IMR-90 (cell line): ENCODE results near the gene CNP.

Experiments used
- CEBPB ChIP-seq: IDR thresholded peaks from 2 replicates; pipeline ENCODE4 v1.6.1; 2012; ENCODE audit warnings: low read depth, low read length, improper control_type of control experiment
- CHD1 ChIP-seq: IDR thresholded peaks from 2 replicates; pipeline ENCODE4 v1.6.1; 2012; ENCODE audit warnings: low read depth, low read length, improper control_type of control experiment
- MAFK ChIP-seq: IDR thresholded peaks from 2 replicates; pipeline ENCODE4 v1.6.1; 2012; ENCODE audit warnings: low read depth, low read length, improper control_type of control experiment
- MAZ ChIP-seq: IDR thresholded peaks from 2 replicates; pipeline ENCODE4 v1.6.1; 2012; ENCODE audit warnings: low read depth, mild to moderate bottlenecking, low read length, improper control_type of control experiment, moderate library complexity, borderline replicate concordance
- MXI1 ChIP-seq: IDR thresholded peaks from 2 replicates; pipeline ENCODE4 v1.6.1; 2012; ENCODE audit warnings: low read depth, mild to moderate bottlenecking, low read length, moderate library complexity, borderline replicate concordance
- POLR2A ChIP-seq: IDR thresholded peaks from 2 replicates; pipeline ENCODE4 v1.6.1; 2012; ENCODE audit warnings: mild to moderate bottlenecking, low read depth, low read length
- RAD21 ChIP-seq: IDR thresholded peaks from 2 replicates; pipeline ENCODE4 v1.6.1; 2012; ENCODE audit warnings: low read length, improper control_type of control experiment
- RFX5 ChIP-seq: IDR thresholded peaks from 2 replicates; pipeline ENCODE4 v1.8.0; 2012; ENCODE audit warnings: low read depth, mild to moderate bottlenecking, low read length, moderate library complexity
- TF ChIP-seq, protein P1 (sequence below): conservative IDR thresholded peaks from 2 replicates; pipeline ENCODE4 v1.5.1; 2012; ENCODE audit warnings: mild to moderate bottlenecking, low read depth, low read length, improper control_type of control experiment
- TF ChIP-seq, protein P2 (sequence below): fragments of 150-350 bp; IDR thresholded peaks from 2 replicates; pipeline ENCODE4 v1.6.1; 2017; ENCODE audit warnings: mild to moderate bottlenecking, antibody characterized with exemption, low read length, low read depth
- TF ChIP-seq, protein P3 (sequence below): fragments of 150-350 bp; IDR thresholded peaks from 2 replicates; pipeline ENCODE4 v1.6.1; 2016; ENCODE audit warnings: low read depth, mild to moderate bottlenecking, low read length, moderate library complexity, borderline replicate concordance

DNA sequence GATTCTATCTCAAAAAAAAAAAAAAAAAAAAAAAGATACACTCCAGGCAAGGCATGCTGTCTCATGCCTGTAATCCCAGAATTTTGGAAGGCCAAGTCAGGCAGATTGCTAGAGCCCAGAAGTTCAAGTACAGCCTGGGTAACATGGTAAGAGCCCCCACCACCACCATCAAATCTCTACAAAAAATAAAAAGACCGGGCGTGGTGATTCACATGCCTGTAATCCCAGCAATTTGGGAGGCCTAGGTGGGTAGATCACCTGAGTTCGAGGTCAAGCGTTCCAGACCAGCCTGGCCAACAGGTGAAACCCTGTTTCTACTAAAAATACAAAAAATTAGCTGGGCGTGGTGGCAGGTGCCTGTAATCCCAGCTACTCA lies 46.0 kb upstream of the CNP start:
- TF ChIP-seq RAD21: no peak
- TF ChIP-seq POLR2A: no peak
- TF ChIP-seq, protein P1, sequence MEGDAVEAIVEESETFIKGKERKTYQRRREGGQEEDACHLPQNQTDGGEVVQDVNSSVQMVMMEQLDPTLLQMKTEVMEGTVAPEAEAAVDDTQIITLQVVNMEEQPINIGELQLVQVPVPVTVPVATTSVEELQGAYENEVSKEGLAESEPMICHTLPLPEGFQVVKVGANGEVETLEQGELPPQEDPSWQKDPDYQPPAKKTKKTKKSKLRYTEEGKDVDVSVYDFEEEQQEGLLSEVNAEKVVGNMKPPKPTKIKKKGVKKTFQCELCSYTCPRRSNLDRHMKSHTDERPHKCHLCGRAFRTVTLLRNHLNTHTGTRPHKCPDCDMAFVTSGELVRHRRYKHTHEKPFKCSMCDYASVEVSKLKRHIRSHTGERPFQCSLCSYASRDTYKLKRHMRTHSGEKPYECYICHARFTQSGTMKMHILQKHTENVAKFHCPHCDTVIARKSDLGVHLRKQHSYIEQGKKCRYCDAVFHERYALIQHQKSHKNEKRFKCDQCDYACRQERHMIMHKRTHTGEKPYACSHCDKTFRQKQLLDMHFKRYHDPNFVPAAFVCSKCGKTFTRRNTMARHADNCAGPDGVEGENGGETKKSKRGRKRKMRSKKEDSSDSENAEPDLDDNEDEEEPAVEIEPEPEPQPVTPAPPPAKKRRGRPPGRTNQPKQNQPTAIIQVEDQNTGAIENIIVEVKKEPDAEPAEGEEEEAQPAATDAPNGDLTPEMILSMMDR: no peak
- TF ChIP-seq, protein P2, sequence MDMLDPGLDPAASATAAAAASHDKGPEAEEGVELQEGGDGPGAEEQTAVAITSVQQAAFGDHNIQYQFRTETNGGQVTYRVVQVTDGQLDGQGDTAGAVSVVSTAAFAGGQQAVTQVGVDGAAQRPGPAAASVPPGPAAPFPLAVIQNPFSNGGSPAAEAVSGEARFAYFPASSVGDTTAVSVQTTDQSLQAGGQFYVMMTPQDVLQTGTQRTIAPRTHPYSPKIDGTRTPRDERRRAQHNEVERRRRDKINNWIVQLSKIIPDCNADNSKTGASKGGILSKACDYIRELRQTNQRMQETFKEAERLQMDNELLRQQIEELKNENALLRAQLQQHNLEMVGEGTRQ: no peak
- no peak for TF ChIP-seq MAFK
- no peak for TF ChIP-seq MAZ
- no peak for TF ChIP-seq CEBPB
- no peak for TF ChIP-seq RFX5
- TF ChIP-seq MXI1: no peak
- TF ChIP-seq, protein P3, sequence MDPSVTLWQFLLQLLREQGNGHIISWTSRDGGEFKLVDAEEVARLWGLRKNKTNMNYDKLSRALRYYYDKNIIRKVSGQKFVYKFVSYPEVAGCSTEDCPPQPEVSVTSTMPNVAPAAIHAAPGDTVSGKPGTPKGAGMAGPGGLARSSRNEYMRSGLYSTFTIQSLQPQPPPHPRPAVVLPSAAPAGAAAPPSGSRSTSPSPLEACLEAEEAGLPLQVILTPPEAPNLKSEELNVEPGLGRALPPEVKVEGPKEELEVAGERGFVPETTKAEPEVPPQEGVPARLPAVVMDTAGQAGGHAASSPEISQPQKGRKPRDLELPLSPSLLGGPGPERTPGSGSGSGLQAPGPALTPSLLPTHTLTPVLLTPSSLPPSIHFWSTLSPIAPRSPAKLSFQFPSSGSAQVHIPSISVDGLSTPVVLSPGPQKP: no peak
- no peak for TF ChIP-seq CHD1
